ENCODE measurements around the gene VPS13D.

VPS13D gene

GRCh38 chr1:12269351-12269750 lies 39.5 kb downstream of the VPS13D start:
- H3K4me3 ChIP-seq (ENCODE audit: severe bottlenecking): no peak overlapping the region
- no peaks in the 10 kb centered on the region for H3K4me1 ChIP-seq (ENCODE audit: insufficient read depth, poor library complexity, severe bottlenecking)
- DNase-seq (ENCODE audit: low spot score): no peak
- H3K36me3 ChIP-seq (ENCODE audit: low read depth): peaks cover 98% of the 10 kb centered on the region
- H3K27ac ChIP-seq (ENCODE audit: poor library complexity, severe bottlenecking): no peak overlapping the region
- no peak for ATAC-seq (ENCODE audit: low read depth)
- H3K27me3 ChIP-seq (ENCODE audit: insufficient read depth, poor library complexity, severe bottlenecking): no peaks in the 10 kb centered on the region
- no peaks in the 10 kb centered on the region for H3K9me3 ChIP-seq (ENCODE audit: severe bottlenecking)
- TF ChIP-seq CTCF (IDR thresholded peaks at IDR 0.05; ENCODE audit: poor library complexity, severe bottlenecking): no peak

DNA sequence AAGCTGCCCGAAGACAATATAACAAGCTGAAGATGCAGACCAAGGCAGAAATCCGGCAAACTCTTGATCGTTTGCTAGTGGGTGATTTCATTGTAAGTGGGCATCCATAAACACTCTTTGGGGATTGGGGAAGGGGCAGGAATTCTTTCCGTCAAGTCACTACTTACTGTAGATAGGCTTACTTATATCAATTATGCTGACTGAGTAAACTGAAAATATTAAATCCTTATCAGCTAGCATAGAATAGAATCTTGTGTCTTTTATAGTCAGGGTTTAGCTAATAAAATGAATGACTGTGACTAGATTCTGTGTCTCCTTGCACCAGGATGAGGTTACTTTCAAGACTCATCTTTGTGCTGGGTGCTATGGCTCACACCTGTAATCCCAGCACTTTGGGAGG lies 41.2 kb downstream of the VPS13D start:
- DNase-seq (ENCODE audit: low spot score) (no peak), ATAC-seq (ENCODE audit: low read depth) (no peak)
- H3K4me1 ChIP-seq (ENCODE audit: insufficient read depth, poor library complexity, severe bottlenecking): no peaks in the 10 kb centered on the region
- H3K4me3 ChIP-seq (ENCODE audit: severe bottlenecking): no peak overlapping the region
- no peak for TF ChIP-seq CTCF (IDR thresholded peaks at IDR 0.05; ENCODE audit: poor library complexity, severe bottlenecking)
- H3K36me3 ChIP-seq (ENCODE audit: low read depth): peaks cover 100% of the 10 kb centered on the region
- no peaks in the 10 kb centered on the region for H3K9me3 ChIP-seq (ENCODE audit: severe bottlenecking)
- H3K27ac ChIP-seq (ENCODE audit: poor library complexity, severe bottlenecking): no peak overlapping the region
- no peaks in the 10 kb centered on the region for H3K27me3 ChIP-seq (ENCODE audit: insufficient read depth, poor library complexity, severe bottlenecking)

DNA sequence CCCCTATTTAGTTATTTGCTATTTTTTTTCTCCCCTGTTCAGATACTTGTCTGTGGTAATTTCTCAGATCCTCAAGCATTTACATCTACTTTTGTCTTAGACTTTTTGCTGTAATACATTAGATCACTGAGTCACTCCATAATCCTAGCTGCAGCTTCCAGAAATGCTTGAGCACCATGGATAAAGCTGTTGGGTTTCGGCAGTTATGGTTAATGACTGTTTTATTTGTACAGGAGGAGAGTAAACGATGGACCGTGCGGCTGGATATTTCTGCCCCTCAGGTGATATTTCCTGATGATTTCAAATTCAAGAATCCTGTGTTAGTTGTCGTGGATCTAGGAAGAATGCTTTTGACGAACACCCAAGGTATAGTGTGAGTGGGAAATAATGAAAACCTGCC lies 42.9 kb downstream of the VPS13D start:
- H3K4me3 ChIP-seq (ENCODE audit: severe bottlenecking): no peak overlapping the region
- no peak for ATAC-seq (ENCODE audit: low read depth)
- DNase-seq (ENCODE audit: low spot score): no peak
- H3K27me3 ChIP-seq (ENCODE audit: insufficient read depth, poor library complexity, severe bottlenecking): no peaks in the 10 kb centered on the region
- H3K36me3 ChIP-seq (ENCODE audit: low read depth): peaks cover 100% of the 10 kb centered on the region
- no peak overlapping the region for H3K27ac ChIP-seq (ENCODE audit: poor library complexity, severe bottlenecking)
- no peaks in the 10 kb centered on the region for H3K9me3 ChIP-seq (ENCODE audit: severe bottlenecking)
- no peaks in the 10 kb centered on the region for H3K4me1 ChIP-seq (ENCODE audit: insufficient read depth, poor library complexity, severe bottlenecking)
- TF ChIP-seq CTCF (IDR thresholded peaks at IDR 0.05; ENCODE audit: poor library complexity, severe bottlenecking): no peak

DNA sequence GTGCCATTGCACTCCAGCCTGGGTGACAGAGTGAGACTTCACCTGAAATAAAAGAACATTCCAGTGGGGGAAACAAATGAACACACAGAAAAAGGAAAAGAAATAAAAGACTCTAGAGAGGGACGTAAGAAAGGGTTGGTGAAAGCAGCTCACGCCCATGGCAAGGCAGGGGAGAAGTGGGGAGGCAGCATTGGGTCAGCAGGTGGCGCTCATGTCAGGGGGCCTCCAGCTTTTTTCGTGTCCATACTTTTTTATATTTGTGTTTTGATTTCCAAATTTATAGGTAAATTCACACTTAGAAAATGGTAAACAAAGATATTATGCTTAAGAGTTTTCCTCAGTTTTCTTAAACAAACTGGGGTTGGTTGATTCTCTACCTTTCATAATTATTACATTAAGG lies 45.5 kb downstream of the VPS13D start:
- DNase-seq (ENCODE audit: low spot score): no peak
- peaks cover 96% of the 10 kb centered on the region for H3K36me3 ChIP-seq (ENCODE audit: low read depth)
- ATAC-seq (ENCODE audit: low read depth): no peak
- H3K27me3 ChIP-seq (ENCODE audit: insufficient read depth, poor library complexity, severe bottlenecking): no peaks in the 10 kb centered on the region
- no peak overlapping the region for H3K4me3 ChIP-seq (ENCODE audit: severe bottlenecking)
- TF ChIP-seq CTCF (IDR thresholded peaks at IDR 0.05; ENCODE audit: poor library complexity, severe bottlenecking): peak; percentile 49
- H3K27ac ChIP-seq (ENCODE audit: poor library complexity, severe bottlenecking): no peak overlapping the region
- H3K9me3 ChIP-seq (ENCODE audit: severe bottlenecking): no peaks in the 10 kb centered on the region
- no peaks in the 10 kb centered on the region for H3K4me1 ChIP-seq (ENCODE audit: insufficient read depth, poor library complexity, severe bottlenecking)

- Histone ChIP-seq H3K4me1 (ENCODE audit: insufficient read depth, poor library complexity, severe bottlenecking) (no peaks in the 10 kb centered on the region), H3K4me3 (ENCODE audit: severe bottlenecking) (no peak overlapping the region), H3K27ac (ENCODE audit: poor library complexity, severe bottlenecking) (no peak overlapping the region), H3K27me3 (ENCODE audit: insufficient read depth, poor library complexity, severe bottlenecking) (no peaks in the 10 kb centered on the region), H3K9me3 (ENCODE audit: severe bottlenecking) (no peaks in the 10 kb centered on the region), H3K36me3 (ENCODE audit: low read depth) (peaks cover 90% of the 10 kb centered on the region)
- no peak for TF ChIP-seq CTCF (IDR thresholded peaks at IDR 0.05; ENCODE audit: poor library complexity, severe bottlenecking)
- no peak for DNase-seq (ENCODE audit: low spot score)
- no peak for ATAC-seq (ENCODE audit: low read depth)
Measured at GRCh38 chr1:12276225-12276624, 46.4 kb downstream of the VPS13D start.
